GM21619 (cell line): Measurements from ENCODE around the gene FHOD3.

Experiments
- ATAC-seq: cut with Tn5 transposase; IDR thresholded peaks from one replicate; pipeline ENCODE4 v1.9.1; 2021; ENCODE audit not compliant: unreplicated experiment

FHOD3 gene

DNA sequence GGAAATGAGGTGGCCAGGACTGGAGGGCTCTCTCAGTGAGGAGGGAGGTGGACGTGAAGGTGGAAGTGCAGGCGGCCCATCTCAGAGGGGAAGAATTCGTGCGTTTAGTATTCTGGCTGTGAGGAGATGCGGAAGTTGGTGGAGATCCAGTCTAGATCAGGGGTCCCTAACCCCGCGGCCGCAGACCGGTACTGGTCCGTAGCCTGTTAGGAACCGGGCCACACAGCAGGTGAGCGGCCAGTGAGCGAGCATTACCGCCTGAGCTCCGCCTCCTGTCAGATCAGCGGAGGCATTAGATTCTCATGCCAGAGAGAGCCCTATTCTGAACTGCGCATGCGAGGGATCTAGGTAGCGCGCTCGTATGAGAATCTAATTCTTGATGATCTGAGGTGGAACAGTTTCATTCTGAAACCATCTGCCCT is 1.6 kb upstream of the FHOD3 start:
- no peak for ATAC-seq

- no peak for ATAC-seq
These were observed 680 bp upstream of the FHOD3 start for GRCh38 chr18:36296650-36297416.

- ATAC-seq = peak; percentile 18
These were observed 721 bp downstream of the FHOD3 start for GRCh38 chr18:36298126-36298741.

- ATAC-seq = no peak
These were observed 1.5 kb downstream of the FHOD3 start for GRCh38 chr18:36299015-36299414.

DNA sequence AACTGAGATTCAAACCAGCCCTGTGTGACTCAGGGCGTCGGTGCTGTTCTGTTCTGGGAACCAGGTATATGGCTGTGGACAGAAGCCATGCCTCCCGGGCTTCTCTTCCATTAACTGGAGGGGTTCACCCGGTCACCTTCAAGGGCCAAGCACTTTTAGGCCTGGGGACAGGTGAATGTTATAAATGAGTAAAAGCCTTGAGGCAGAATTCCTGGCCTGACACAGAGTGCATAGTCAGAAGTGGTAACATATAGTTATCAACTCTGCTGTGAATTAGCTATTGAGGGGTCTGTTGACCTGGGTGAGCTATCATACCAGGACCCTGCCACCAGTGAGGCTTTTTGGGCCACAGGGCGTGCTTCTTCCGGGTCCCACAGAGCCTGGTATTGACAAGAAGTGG is 2.7 kb downstream of the FHOD3 start:
- no peak for ATAC-seq

- ATAC-seq = no peak
These were observed 4.4 kb downstream of the FHOD3 start for GRCh38 chr18:36301884-36302283.

DNA sequence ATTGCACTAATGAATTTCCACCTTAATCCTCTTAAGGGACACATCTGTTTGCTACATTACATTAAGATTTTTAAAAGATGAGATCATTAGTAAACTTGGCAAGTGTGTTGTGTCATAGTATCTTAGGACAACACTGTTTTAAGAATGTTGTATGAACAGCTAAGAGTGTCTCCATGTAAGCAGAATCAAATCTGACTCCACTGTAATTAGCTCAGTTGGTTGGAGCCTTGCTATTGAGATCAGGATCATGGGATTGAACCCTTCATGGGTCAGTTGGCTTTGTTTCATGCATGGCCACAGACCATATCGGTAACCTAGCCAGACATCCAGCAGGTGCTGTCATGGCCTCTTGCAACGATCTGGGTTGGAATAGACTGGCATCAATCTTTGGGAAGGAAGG is 5.2 kb downstream of the FHOD3 start:
- no peak for ATAC-seq

GRCh38 chr18:36303211-36303844 is 5.8 kb downstream of the FHOD3 start:
- ATAC-seq = no peak

- ATAC-seq = no peak
These were observed 7.2 kb downstream of the FHOD3 start for GRCh38 chr18:36304723-36305122.

GRCh38 chr18:36305375-36305774 is 7.9 kb downstream of the FHOD3 start:
- no peak for ATAC-seq

DNA sequence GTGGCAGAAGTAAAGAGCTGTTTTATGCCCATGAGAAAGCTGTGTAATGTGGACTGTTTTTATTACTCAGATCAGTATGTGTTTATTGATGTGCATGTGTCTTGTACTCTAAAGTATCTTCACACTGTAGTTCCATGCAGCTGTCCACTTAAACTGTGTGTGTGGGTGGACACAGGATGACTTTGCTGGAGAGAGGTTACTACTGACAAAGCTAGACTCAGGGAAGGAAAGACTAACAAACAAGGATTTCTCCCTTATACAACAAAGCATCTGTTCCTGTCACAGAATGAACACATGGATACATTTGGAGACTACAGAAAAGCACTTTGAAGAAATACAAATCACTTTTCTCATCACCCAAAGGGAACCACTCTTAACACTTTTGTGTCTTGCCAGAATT is 10.0 kb downstream of the FHOD3 start:
- ATAC-seq = no peak

DNA sequence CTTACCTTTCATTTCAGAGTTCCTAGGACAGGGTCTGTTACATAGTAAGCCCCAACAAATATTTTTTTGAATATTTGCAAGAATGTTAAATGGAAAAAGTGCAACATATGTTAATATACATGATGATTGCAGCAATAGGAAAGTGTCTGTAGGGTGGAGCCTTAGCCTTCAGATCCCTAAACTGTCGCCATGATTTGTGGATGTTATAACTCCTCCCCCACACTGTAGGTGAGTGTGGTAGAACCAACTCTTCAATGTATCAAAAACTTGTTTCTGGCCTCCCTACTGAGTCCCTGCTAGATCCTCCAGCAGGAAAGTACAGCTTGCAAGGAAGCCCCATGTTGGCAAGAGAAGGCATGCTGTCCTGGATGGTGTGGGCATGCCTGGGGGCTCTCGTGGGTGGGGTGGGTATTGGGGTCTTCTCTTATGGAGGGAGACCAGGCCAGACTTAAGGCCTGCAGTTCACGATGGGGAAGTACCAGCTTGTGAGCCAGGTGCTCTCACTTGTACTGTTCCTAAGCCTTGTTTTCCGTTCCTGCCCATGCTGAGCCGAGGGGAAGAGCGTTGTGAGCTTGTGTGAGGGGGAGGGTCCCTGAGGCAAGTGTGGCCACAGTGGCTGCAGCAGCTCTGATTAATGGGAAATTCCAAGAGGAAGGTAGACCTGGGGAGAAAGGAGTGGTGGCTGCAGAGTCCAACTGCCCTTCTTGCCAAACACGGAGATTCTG is 11.4 kb downstream of the FHOD3 start:
- no peak for ATAC-seq

- ATAC-seq = no peak
These were observed 12.2 kb downstream of the FHOD3 start for GRCh38 chr18:36309436-36310391.

DNA sequence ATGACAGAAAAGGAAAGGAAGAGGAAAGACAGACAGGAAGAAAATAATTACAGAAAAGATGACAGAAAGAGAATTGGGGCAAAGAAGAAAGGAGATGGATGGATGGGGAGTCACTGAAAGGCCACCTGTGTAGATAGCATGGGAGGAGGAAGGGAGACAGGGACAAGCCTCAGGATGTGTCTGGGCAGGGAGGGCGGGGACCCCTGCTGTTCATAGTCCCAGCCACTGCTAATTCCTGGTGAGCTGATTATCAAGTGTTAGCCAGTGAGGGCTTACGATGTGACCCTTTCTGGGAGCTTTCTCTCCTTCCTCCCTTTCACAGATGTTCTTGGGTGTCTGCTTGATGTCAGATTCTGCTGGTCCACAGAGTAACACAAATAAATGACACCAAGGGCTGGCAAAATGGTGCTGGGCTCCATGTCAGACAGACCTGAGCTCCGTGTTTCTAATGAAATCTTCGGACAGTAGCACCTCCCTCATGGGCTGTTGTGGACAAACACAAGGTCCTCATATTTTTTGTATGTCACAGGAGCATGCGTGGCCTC is 13.6 kb downstream of the FHOD3 start:
- no peak for ATAC-seq

GRCh38 chr18:36312806-36313395 is 15.4 kb downstream of the FHOD3 start:
- ATAC-seq = no peak

DNA sequence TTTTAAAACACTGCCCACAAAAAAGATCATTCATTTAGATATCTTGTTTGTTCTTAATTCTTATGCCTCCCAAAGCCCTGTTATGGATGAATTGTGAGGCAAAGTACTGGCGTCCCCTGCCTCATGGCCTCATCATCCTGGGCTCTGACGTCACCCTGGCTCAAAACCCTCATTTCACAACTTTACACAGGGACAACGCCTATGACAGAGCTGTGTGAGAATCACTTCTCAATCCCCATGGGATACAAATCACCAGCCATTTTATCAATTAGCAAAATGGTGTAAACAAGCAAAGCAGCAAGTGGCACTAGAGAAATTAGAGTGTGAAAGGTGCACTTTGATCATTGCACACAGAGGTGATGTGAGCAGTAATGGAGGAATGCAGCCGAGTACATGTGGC is 16.6 kb downstream of the FHOD3 start:
- no peak for ATAC-seq

- no peak for ATAC-seq
These were observed 17.2 kb downstream of the FHOD3 start for GRCh38 chr18:36314754-36315153.

GRCh38 chr18:36315736-36316135 is 18.2 kb downstream of the FHOD3 start:
- ATAC-seq = no peak

DNA sequence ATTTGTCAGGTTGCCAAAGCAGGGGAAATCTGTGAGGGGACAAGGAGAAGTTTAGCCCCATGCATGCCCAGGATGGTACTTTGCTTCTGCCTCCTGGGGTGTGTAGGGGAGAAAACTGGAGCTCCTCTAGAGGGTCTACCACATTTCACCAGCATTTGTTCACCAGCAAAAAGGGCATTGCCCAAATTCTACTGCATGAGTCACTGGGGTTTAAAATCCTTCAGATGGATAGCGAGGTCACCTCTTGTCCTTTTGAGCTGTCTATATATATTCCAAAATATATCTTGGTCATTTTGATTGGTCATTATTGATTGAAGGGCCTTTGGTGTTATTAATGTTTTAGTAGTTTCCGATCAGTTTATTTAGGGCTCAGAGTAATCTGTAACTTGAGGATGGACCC is 18.7 kb downstream of the FHOD3 start:
- ATAC-seq = no peak
